T-helper 1 cell treated with Interleukin-12 subunit alpha and Interleukin-12 subunit beta and Interleukin-4 antibody, amounts not matched to agents 30 μg/mL and 1 μg/mL, for 36 hours (primary cell): ENCODE measurements around the gene IL1RAPL2.

Experiments
- H3K27ac Mint-ChIP-seq: one replicate; pipeline ENCODE4 v1.8.0; 2021; ENCODE audit warnings: mild to moderate bottlenecking, mixed read lengths
- H3K27me3 Mint-ChIP-seq: one replicate; pipeline ENCODE4 v1.8.0; 2021; ENCODE audit warnings: low read depth, mixed read lengths
- H3K36me3 Mint-ChIP-seq: one replicate; pipeline ENCODE4 v1.8.0; 2021; ENCODE audit warnings: low read depth, mixed read lengths
- H3K4me1 Mint-ChIP-seq: one replicate; pipeline ENCODE4 v1.8.0; 2021; ENCODE audit warnings: low read depth, mixed read lengths
- H3K4me3 Mint-ChIP-seq: one replicate; pipeline ENCODE4 v1.8.0; 2021; ENCODE audit warnings: mild to moderate bottlenecking, moderate library complexity, mixed read lengths
- H3K9me3 Mint-ChIP-seq: one replicate; pipeline ENCODE4 v1.8.0; 2021; ENCODE audit warnings: mixed read lengths

IL1RAPL2 gene

DNA sequence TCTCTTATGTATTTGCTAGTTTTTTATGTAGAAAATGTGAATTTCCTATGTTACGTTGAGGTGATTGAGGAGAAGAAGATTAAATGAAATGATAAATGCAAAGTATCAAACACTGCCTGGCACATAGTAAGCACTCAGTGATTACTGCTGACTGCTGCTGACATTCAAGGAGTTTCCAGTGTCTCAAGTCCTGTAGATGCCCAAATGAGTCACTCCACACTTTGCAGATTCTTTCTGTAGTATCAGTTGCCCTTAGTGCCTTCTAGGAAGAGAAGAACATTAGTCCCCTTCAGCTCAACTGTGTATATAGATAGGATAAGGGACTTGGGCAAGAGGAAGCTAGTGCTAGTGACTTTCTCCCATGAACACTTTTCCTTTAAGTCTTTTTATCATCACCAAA lies 895.0 kb downstream of the IL1RAPL2 start:
- H3K27me3 Mint-ChIP-seq, result no peaks in the 10 kb centered on the region
- no peak overlapping the region for H3K27ac Mint-ChIP-seq
- H3K4me1 Mint-ChIP-seq, result no peaks in the 10 kb centered on the region

DNA sequence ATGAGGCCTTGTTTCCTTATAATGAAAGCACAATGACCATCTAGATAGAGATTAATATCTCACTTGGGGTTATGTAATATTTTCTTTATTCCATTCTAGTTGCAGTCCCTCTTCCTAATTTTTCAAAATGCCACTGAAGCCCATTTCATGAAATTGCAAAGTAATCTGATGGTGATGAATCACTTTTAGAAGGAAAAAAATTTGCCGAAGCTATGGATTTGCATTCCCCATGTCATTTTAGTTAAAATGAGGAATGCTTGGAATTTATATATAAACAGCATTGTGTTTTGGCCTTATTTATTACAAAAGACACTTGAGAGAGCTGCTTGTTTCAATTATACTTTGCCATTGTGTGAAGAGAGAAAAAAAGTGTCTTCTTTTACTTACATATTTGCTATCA lies 896.2 kb downstream of the IL1RAPL2 start:
- Mint-ChIP-seq H3K4me1 (no peaks in the 10 kb centered on the region), H3K27me3 (no peaks in the 10 kb centered on the region), H3K9me3 (no peaks in the 10 kb centered on the region), H3K36me3 (no peaks in the 10 kb centered on the region), H3K4me3 (no peak overlapping the region), H3K27ac (no peak overlapping the region)

More for the DNA sequence above, 895.0 kb downstream of the IL1RAPL2 start:
- Mint-ChIP-seq H3K36me3 (no peaks in the 10 kb centered on the region), H3K9me3 (no peaks in the 10 kb centered on the region), H3K4me3 (no peak overlapping the region)

DNA sequence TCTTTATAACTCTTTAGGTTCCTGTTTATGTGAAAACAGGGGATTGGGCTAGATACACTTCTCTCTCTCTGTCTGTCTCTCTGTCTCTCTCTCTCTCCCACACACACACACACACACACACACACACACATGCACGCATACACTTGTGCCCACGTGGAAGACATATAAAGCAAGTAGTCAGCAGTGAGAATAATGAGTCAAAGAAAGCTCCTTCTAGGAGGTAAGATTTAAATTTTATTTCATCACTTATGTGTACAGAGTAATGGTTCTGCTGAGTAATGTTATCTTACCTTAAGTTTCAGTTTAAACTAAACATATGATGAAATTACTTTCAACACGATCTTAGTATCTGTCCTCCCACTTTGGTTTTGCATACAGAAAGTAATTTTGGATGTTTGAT lies 897.5 kb downstream of the IL1RAPL2 start:
- Mint-ChIP-seq H3K9me3 (no peaks in the 10 kb centered on the region), H3K4me1 (no peaks in the 10 kb centered on the region), H3K27ac (no peak overlapping the region), H3K27me3 (no peaks in the 10 kb centered on the region), H3K36me3 (no peaks in the 10 kb centered on the region), H3K4me3 (no peak overlapping the region)

DNA sequence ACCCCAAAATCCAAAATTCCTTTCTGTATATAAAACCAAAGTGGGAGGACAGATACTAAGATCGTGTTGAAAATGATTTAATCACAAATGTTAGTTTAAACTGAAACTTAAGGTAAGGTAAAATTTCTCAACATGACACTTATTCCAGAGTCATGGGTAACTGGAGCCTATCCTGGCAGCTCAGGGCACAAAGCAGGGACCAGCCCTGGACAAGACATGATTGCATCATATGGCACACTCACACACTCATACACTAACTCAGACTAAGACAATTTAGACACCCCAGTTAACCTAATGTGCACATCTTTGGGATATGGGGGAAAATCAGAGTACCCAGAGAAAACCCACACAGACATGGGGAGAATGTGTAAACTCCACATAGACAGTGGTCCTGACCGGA lies 898.6 kb downstream of the IL1RAPL2 start:
- H3K27me3 Mint-ChIP-seq, result no peaks in the 10 kb centered on the region
- H3K27ac Mint-ChIP-seq, result no peak overlapping the region
- no peaks in the 10 kb centered on the region for H3K36me3 Mint-ChIP-seq
- H3K9me3 Mint-ChIP-seq, result no peaks in the 10 kb centered on the region
- no peak overlapping the region for H3K4me3 Mint-ChIP-seq
- no peaks in the 10 kb centered on the region for H3K4me1 Mint-ChIP-seq

DNA sequence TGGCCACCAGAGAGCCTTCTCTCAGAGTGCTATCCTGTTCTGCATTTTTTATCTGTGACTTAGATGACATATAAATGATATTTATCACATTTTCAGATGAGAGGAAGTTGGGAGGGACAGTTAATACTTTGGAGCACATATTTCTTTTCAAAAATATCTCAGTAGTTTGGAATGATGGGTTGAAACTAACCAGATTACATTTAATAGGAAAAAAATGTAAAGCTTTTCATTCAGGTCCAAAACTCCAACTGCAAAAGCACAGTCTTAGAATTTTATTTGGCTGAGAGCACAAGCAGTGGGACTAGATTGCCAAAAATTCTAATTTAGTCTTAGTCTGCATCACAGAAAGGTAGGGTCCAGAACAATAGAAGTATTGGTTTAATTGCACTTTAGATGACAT lies 902.7 kb downstream of the IL1RAPL2 start:
- Mint-ChIP-seq H3K27me3 (no peaks in the 10 kb centered on the region), H3K27ac (no peak overlapping the region), H3K4me1 (no peaks in the 10 kb centered on the region), H3K9me3 (no peaks in the 10 kb centered on the region), H3K4me3 (no peak overlapping the region), H3K36me3 (no peaks in the 10 kb centered on the region)

GRCh38 chrX:105471597-105471996 lies 905.6 kb downstream of the IL1RAPL2 start:
- H3K4me1 Mint-ChIP-seq, result no peaks in the 10 kb centered on the region
- H3K9me3 Mint-ChIP-seq, result no peaks in the 10 kb centered on the region
- no peaks in the 10 kb centered on the region for H3K36me3 Mint-ChIP-seq
- no peak overlapping the region for H3K27ac Mint-ChIP-seq
- H3K4me3 Mint-ChIP-seq, result no peak overlapping the region
- no peaks in the 10 kb centered on the region for H3K27me3 Mint-ChIP-seq

DNA sequence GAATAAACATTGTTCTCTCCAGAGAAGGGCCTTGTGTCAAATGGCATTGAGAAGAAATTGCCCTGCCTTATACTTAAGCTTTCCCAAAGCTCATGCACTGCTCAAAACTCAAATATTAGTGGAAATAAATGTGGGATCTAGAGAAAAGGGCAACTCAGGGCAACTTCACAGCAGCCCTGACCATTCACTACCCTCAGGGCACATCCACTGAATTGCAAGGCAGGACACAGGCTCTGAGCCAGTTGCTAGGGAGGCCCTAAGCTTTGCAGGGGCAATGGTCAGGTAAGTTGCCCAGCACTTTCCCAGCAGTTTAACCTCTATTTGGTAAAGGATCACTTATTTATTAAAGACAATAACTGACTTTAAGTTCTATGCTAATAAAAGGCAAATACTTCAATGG lies 909.8 kb downstream of the IL1RAPL2 start:
- no peaks in the 10 kb centered on the region for H3K36me3 Mint-ChIP-seq
- H3K27me3 Mint-ChIP-seq, result no peaks in the 10 kb centered on the region
- H3K4me1 Mint-ChIP-seq, result no peaks in the 10 kb centered on the region
- no peak overlapping the region for H3K27ac Mint-ChIP-seq
- H3K9me3 Mint-ChIP-seq, result no peaks in the 10 kb centered on the region
- H3K4me3 Mint-ChIP-seq, result no peak overlapping the region

DNA sequence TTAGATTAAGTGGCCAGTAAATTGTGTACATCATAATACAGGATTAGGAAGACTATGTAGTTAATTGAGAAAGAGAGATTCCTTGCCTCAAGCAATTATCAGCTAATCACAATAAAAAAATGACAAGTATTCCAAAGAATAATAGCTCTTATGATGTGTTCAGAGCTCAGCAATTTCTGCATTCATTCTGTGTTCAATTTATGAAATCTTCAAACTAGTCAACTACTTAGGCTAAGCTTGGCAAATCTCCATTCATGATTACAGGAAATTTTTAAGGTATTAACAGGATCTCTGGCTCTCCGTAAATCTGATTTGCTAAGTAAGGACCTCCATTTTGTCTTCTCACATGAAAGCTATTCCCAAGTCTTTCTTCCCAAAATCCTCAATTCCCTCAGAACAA lies 911.4 kb downstream of the IL1RAPL2 start:
- Mint-ChIP-seq H3K4me1 (no peaks in the 10 kb centered on the region), H3K4me3 (no peak overlapping the region), H3K36me3 (no peaks in the 10 kb centered on the region), H3K9me3 (no peaks in the 10 kb centered on the region), H3K27me3 (no peaks in the 10 kb centered on the region), H3K27ac (no peak overlapping the region)

- H3K9me3 Mint-ChIP-seq, result no peaks in the 10 kb centered on the region
- H3K36me3 Mint-ChIP-seq, result no peaks in the 10 kb centered on the region
- H3K27ac Mint-ChIP-seq, result no peak overlapping the region
- no peaks in the 10 kb centered on the region for H3K27me3 Mint-ChIP-seq
- no peaks in the 10 kb centered on the region for H3K4me1 Mint-ChIP-seq
- H3K4me3 Mint-ChIP-seq, result no peak overlapping the region
Measured at GRCh38 chrX:105480646-105481310, 914.8 kb downstream of the IL1RAPL2 start.

GRCh38 chrX:105483011-105483410 lies 917.0 kb downstream of the IL1RAPL2 start:
- H3K36me3 Mint-ChIP-seq, result no peaks in the 10 kb centered on the region
- no peak overlapping the region for H3K27ac Mint-ChIP-seq
- H3K4me3 Mint-ChIP-seq, result no peak overlapping the region
- H3K4me1 Mint-ChIP-seq, result no peaks in the 10 kb centered on the region
- H3K9me3 Mint-ChIP-seq, result no peaks in the 10 kb centered on the region
- no peaks in the 10 kb centered on the region for H3K27me3 Mint-ChIP-seq

DNA sequence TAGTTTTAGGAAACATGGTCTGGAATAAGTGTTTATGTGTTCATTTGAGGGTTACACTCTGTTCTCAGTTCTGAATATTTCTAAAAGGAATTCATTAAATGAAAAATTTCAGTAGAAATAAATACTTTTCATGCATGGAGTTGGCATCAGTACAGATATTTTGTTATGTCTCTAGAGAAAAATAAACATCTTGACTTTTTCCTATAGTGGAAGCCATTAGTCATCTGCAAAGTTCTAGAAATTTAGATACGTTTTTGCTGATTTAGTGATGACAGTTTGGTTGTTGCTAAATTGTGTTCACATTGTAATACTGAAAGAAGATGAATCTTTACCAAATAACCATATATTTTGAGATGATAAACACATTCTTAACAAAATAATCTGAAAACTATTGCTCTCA lies 922.7 kb downstream of the IL1RAPL2 start:
- no peaks in the 10 kb centered on the region for H3K4me1 Mint-ChIP-seq
- no peak overlapping the region for H3K4me3 Mint-ChIP-seq
- H3K36me3 Mint-ChIP-seq, result no peaks in the 10 kb centered on the region
- no peak overlapping the region for H3K27ac Mint-ChIP-seq
- H3K9me3 Mint-ChIP-seq, result no peaks in the 10 kb centered on the region
- H3K27me3 Mint-ChIP-seq, result no peaks in the 10 kb centered on the region

DNA sequence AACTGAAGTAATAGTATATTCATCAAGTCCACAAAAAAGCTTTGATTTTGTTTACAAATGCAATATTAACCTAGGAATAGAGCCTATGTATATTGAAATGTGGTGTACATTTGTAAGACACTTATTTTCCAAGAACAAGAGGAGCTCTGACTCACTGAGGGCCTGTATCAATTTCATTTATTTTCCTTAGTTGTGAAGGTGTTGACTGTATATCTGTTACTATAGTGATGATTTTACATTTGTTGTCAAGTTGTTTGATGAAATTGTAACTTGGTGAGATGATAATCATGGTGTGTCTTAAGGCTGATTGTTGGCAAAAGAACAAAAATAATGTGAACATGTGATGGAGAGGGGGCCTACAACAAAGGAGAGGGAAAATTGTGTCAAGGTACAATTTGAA lies 929.4 kb downstream of the IL1RAPL2 start:
- Mint-ChIP-seq H3K27me3 (no peaks in the 10 kb centered on the region), H3K36me3 (no peaks in the 10 kb centered on the region), H3K27ac (no peak overlapping the region), H3K4me3 (no peak overlapping the region), H3K9me3 (peaks cover 2% of the 10 kb centered on the region), H3K4me1 (no peaks in the 10 kb centered on the region)

DNA sequence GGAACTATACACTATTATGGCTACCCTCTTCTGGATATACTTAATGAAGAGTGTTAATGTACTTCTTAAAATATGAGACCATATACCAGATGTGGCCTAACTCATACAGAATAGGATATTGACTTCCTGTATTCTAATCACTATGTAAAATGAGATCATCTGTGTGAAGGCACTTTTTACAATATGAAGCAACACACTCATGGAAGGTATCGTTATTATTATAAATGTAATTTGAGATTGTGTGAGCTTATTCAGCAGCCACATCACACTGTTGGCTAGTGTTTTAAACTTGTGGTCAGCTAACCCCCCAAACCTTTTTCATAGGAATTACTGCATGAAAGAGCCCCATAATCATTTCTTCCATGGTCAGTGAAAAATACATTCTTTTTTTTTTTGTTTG lies 936.3 kb downstream of the IL1RAPL2 start:
- H3K4me1 Mint-ChIP-seq, result no peaks in the 10 kb centered on the region
- H3K9me3 Mint-ChIP-seq, result peaks cover 2% of the 10 kb centered on the region

DNA sequence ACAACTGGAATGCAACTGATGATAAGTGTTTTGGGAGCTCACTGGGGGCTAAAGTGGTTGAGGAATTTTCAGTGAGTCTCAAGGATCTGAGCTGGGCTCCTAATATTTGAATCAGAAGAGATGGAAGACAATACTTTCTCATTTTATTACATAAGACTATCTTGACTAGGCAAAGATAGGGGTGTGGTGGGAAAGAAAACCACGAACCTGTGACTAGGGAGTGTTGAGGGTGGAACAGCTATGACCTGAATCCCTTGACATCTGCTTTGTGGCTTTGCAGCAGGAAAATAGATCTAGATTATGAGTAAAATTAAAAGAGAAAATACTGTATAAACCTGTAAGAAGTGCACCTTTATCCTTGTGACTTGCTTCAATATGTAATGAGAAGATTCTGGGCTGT lies 949.6 kb downstream of the IL1RAPL2 start:
- H3K4me1 Mint-ChIP-seq, result no peaks in the 10 kb centered on the region
- H3K36me3 Mint-ChIP-seq, result no peaks in the 10 kb centered on the region
- H3K9me3 Mint-ChIP-seq, result peaks cover 4% of the 10 kb centered on the region
- no peaks in the 10 kb centered on the region for H3K27me3 Mint-ChIP-seq
- H3K4me3 Mint-ChIP-seq, result no peak overlapping the region
- no peak overlapping the region for H3K27ac Mint-ChIP-seq

More for the DNA sequence above, 936.3 kb downstream of the IL1RAPL2 start:
- Mint-ChIP-seq H3K36me3 (no peaks in the 10 kb centered on the region), H3K27ac (no peak overlapping the region), H3K4me3 (no peak overlapping the region), H3K27me3 (no peaks in the 10 kb centered on the region)

DNA sequence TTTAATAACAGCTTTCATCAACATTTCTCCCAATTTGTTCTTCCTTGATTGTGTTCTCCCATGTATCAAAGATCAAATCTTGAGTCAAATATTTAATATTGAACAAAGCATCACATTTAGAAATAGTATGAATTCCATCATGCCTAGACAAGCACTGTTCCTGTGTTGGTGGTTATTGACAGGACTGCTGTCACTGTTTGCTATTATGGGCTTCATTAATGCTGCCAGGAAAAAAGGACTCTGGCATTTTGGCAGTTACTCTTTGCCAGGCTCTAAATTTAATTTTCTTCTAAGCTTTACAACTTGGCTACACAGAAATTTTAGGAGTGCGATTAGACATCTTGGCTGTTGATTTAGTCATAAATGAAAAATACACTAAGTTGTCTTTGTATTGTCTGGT lies 960.4 kb downstream of the IL1RAPL2 start:
- Mint-ChIP-seq H3K27ac (no peak overlapping the region), H3K4me3 (no peak overlapping the region), H3K27me3 (no peaks in the 10 kb centered on the region), H3K36me3 (no peaks in the 10 kb centered on the region), H3K4me1 (no peaks in the 10 kb centered on the region), H3K9me3 (no peaks in the 10 kb centered on the region)

GRCh38 chrX:105527759-105528158 lies 961.8 kb downstream of the IL1RAPL2 start:
- Mint-ChIP-seq H3K36me3 (no peaks in the 10 kb centered on the region), H3K27ac (no peak overlapping the region), H3K9me3 (no peaks in the 10 kb centered on the region), H3K27me3 (no peaks in the 10 kb centered on the region), H3K4me3 (no peak overlapping the region), H3K4me1 (no peaks in the 10 kb centered on the region)
